Osteoblast (primary cell): ENCODE data around the gene IL31. TPM values are rescaled to one million over a fixed set of nuclear protein-coding genes. Genes with fewer than 3 reads are reported as not detected.

Experiments used
- DNase-seq: peaks from one replicate; pipeline ENCODE4 v3.0.0; 2011; ENCODE audit warnings: low spot score, mixed read lengths; ENCODE audit not compliant: insufficient read length; ENCODE audit errors: missing footprints
- H2AFZ ChIP-seq: 2 replicates; pipeline ENCODE4 v1.6.0; 2011; ENCODE audit warnings: mild to moderate bottlenecking, low read length
- H3K27ac ChIP-seq: 2 replicates; pipeline ENCODE4 v1.5.1; 2011; ENCODE audit warnings: mild to moderate bottlenecking, low read depth, low read length, moderate library complexity
- H3K27me3 ChIP-seq: 2 replicates; pipeline ENCODE4 v1.6.0; 2012; ENCODE audit warnings: mild to moderate bottlenecking, control low read depth, inconsistent platforms, low read length, moderate library complexity; ENCODE audit not compliant: insufficient read depth
- H3K36me3 ChIP-seq: 2 replicates; pipeline ENCODE4 v1.5.1; 2011; ENCODE audit warnings: mild to moderate bottlenecking, low read length, control low read depth, moderate library complexity; ENCODE audit not compliant: insufficient read depth
- H3K4me1 ChIP-seq: 2 replicates; pipeline ENCODE4 v1.5.1; 2011; ENCODE audit warnings: mild to moderate bottlenecking, low read length, control low read depth, moderate library complexity; ENCODE audit not compliant: insufficient read depth
- H3K4me2 ChIP-seq: 2 replicates; pipeline ENCODE4 v1.6.0; 2011; ENCODE audit warnings: mild to moderate bottlenecking, low read length; ENCODE audit not compliant: insufficient read depth
- H3K4me3 ChIP-seq: fragments of 200-600 bp; sonication (generic); 3 replicates; pipeline ENCODE4 v1.5.1; 2012; ENCODE audit warnings: mild to moderate bottlenecking, low read length, inconsistent platforms; ENCODE audit not compliant: insufficient read depth
- H3K79me2 ChIP-seq: 2 replicates; pipeline ENCODE4 v1.6.0; 2012; ENCODE audit warnings: mild to moderate bottlenecking, low read length, control low read depth, inconsistent platforms; ENCODE audit not compliant: insufficient read depth
- H3K9me3 ChIP-seq: 2 replicates; pipeline ENCODE4 v1.5.1; 2011; ENCODE audit warnings: low read depth, low read length, control low read depth
- H4K20me1 ChIP-seq: 2 replicates; pipeline ENCODE4 v1.6.0; 2012; ENCODE audit warnings: mild to moderate bottlenecking, low read length, control low read depth; ENCODE audit not compliant: insufficient read depth
- CTCF ChIP-seq: IDR thresholded peaks from 2 replicates; pipeline ENCODE4 v1.5.1; 2011; ENCODE audit warnings: mild to moderate bottlenecking, low read depth, low read length, moderate library complexity; ENCODE audit errors: extremely low read depth
- total RNA-seq: library from RNA; depleted of rRNA; stranded (reverse); fragments of >200 nt; gene quantifications from 2 replicates; pipeline ENCODE4 v1.2.3, GENCODE V29; 2012

Gene IL31
- total RNA-seq, 1 donor, result not detected

- Histone ChIP-seq H3K27ac (no peak overlapping the region), H3K27me3 (peaks cover 10% of the 10 kb centered on the region), H3K4me3 (no peak overlapping the region), H3K4me1 (no peaks in the 10 kb centered on the region), H3K4me2 (no peak overlapping the region), H3K79me2 (no peaks in the 10 kb centered on the region), H3K9me3 (no peaks in the 10 kb centered on the region), H4K20me1 (no peaks in the 10 kb centered on the region), H2AFZ (no peak overlapping the region), H3K36me3 (no peaks in the 10 kb centered on the region)
- no peak for DNase-seq
- no peak for TF ChIP-seq CTCF
Measured at GRCh38 chr12:122172262-122172939, 1.6 kb downstream of the IL31 start.

GRCh38 chr12:122171399-122171798 is 2.6 kb downstream of the IL31 start:
- Histone ChIP-seq H3K4me2 (no peak overlapping the region), H3K27me3 (peaks cover 10% of the 10 kb centered on the region), H3K79me2 (no peaks in the 10 kb centered on the region), H2AFZ (no peak overlapping the region), H3K27ac (no peak overlapping the region), H3K36me3 (no peaks in the 10 kb centered on the region), H3K9me3 (no peaks in the 10 kb centered on the region), H4K20me1 (no peaks in the 10 kb centered on the region), H3K4me3 (no peak overlapping the region), H3K4me1 (no peaks in the 10 kb centered on the region)
- TF ChIP-seq CTCF, result no peak
- no peak for DNase-seq

- Histone ChIP-seq H3K79me2 (no peaks in the 10 kb centered on the region), H2AFZ (no peak overlapping the region), H3K4me1 (no peaks in the 10 kb centered on the region), H3K4me3 (no peak overlapping the region), H3K9me3 (no peaks in the 10 kb centered on the region), H3K4me2 (no peak overlapping the region), H4K20me1 (no peaks in the 10 kb centered on the region), H3K36me3 (no peaks in the 10 kb centered on the region), H3K27me3 (peaks cover 14% of the 10 kb centered on the region), H3K27ac (no peak overlapping the region)
- TF ChIP-seq CTCF, result no peak
- no peak for DNase-seq
Measured at GRCh38 chr12:122168492-122168891, 5.5 kb downstream of the IL31 start.

GRCh38 chr12:122167356-122167925 is 6.6 kb downstream of the IL31 start:
- H3K36me3 ChIP-seq, result no peaks in the 10 kb centered on the region
- no peaks in the 10 kb centered on the region for H3K9me3 ChIP-seq
- H3K27me3 ChIP-seq, result peaks cover 10% of the 10 kb centered on the region
- H2AFZ ChIP-seq, result no peak overlapping the region
- no peak overlapping the region for H3K4me2 ChIP-seq
- no peaks in the 10 kb centered on the region for H3K79me2 ChIP-seq
- H3K4me1 ChIP-seq, result no peaks in the 10 kb centered on the region
- DNase-seq, result no peak
- H4K20me1 ChIP-seq, result no peaks in the 10 kb centered on the region
- H3K27ac ChIP-seq, result no peak overlapping the region
- no peak for TF ChIP-seq CTCF
- H3K4me3 ChIP-seq, result no peak overlapping the region
